GM21515 (cell line): ENCODE results near the gene PAOX.
"Not testable (repeated sequence)": the region's sequence is repeated elsewhere in the genome, so short reads cannot be mapped to it uniquely, and the experiment has no call there.

Experiments
- ATAC-seq: cut with Tn5 transposase; IDR thresholded peaks from one replicate; pipeline ENCODE4 v1.9.1; 2021; ENCODE audit not compliant: unreplicated experiment

PAOX gene

DNA sequence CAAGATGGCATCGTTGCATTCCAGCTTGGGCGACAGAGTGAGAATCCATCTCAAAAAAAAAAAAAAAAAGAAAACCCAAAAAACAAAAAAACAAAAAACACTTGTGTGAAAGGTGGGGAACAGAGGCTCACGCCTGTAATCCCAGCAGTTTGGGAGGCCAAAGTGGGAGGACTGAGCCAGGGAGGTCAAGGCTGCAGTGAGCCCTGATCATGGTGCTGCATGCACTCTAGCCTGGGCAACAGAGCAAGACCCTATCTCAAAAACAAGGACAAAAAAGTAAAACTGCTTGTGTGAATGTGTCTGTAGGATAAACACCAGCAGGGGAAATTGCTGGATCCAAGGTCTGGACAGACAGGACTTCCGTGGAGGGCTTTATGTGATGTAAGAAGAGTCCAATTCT is 4.5 kb downstream of the PAOX start:
- ATAC-seq: no peak

GRCh38 chr10:133384071-133384470 is 5.0 kb downstream of the PAOX start:
- ATAC-seq: no peak

DNA sequence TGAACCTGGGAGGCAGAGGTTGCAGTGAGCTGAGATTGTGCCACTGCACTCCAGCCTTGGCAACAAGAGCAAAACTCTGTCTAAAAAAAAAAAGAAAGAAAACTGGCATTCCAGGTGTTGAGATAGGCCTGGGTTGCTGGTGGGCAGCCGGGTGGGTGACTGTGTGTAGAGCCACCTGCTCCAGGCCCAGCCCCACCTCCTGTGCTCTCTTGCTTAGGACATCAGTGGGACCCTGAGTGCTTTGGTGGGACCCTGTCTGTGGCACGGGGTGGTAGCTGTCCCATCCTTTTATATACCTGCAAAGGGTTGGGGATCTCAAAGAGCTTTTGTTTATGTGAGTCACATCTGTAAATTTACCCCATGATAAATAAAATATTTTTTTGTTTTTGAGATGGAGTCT is 6.2 kb downstream of the PAOX start:
- no peak for ATAC-seq

DNA sequence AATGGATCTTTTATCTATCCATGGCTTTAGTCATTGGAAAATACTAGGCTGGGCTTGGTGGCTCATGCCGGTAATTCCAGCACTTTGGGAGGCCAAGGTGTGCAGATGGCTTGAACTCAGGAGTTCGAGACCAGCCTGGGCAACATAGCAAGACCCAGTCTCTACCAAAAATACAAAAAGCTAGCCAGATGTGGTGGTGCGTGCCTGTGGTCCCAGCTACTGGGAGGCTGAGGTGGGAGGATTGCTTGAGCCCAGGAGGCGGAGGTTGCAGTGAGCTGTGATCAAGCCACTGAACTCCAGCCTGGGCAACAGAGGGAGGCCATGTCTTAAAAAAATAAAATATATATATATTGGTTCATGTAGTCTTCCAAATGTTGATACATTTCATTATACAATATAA is 7.9 kb downstream of the PAOX start:
- not testable (repeated sequence) for ATAC-seq

DNA sequence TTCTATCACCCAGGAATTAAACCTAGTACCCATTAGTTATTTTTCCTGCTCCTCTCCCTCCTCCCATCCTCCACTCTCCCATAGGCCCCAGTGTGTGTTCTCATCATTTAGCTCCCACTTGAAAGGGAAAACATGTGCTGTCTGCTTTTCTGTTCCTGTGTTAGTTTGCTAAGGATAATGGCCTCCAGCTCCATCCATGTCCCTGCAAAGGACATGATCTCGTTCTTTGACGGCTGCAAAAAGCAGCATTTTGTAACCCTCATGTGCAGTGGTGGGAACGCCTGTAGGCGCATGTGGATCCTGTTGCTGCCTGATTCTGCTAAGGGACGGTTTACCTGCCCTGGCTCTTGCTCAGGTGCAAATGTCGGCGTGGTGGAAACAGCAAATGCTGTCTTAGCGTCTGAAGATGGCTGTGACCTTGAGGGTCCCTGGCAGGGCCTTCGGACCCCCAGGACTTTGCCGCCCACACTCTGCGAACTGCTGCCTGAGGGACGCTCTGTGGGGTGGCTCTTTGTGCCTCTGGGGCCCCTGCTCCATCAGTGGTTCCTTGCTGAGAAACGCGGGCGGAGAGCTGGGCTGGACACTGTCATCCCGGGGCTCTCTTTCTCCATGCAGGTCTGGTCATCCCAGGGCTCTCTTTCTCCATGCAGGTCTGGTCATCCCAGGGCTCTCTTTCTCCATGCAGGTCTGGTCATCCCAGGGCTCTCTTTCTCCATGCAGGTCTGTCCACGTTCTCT is 9.3 kb downstream of the PAOX start:
- ATAC-seq: no peak

- ATAC-seq: peak; percentile 79
Observed at GRCh38 chr10:133388973-133389818, 10.1 kb downstream of the PAOX start.

DNA sequence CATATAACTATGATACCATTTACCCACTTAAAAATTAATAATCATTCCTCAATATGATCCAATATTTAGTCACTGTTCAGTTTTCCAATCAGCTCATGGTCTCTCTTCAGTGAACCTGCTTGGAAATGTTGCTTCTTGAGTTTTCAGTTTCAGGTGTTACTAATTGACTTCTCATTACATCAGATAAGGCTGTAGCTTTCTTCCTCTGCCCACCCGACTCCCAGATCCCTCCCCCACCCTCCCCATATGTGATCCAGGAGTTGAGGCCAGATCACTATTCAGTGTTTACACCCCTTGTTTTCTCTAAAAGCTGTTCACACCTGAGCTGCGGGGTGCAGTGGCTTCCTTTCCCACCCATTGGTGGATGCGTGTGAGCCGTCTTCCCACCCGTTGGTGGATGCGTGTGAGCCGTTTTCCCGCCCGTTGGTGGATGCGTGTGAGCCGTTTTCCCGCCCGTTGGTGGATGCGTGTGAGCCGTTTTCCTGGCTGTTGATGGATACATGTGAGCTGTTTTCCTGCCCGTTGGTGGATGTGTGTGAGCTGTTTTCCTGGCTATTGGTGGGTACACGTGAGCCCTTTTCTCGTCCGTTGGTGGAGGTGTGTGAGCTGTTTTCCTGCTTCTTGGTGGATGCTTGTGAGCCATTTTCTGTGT is 11.7 kb downstream of the PAOX start:
- no peak for ATAC-seq

GRCh38 chr10:133391249-133391635 is 12.2 kb downstream of the PAOX start:
- ATAC-seq: no peak

- ATAC-seq: no peak
Observed at GRCh38 chr10:133391761-133392518, 12.9 kb downstream of the PAOX start.

DNA sequence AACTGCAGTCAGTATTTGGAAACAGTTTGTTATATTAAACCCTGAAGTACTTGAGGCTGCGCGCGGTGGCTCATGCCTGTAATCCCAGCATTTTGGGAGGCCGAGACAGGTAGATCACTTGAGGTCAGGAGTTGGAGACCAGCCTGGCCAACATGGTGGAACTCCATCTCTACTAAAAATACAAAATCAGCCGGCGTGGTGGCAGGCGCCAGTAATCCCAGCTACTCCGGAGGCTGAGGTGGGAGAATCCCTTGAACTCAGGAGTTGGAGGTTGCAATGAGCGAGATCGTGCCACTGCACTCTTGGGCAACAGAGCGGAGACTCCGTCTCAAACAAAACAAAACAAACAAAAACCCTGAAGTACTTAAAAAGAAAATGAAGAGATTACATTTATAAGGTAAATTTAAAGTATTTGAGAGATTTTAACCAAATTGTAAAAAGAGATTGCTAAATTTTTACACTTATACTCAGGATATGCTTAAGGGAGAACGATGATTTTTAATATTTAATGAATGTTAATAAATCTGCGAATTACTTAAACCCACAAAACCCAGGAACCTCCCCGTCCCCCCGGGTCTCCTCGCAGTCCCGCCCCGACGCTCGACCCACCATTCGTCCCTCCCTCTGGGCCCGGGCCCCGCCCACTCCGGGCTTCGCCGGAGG is 14.5 kb downstream of the PAOX start:
- ATAC-seq: no peak

- ATAC-seq: peak; percentile 66
Observed at GRCh38 chr10:133394064-133394663, 15.1 kb downstream of the PAOX start, which contains the start of gene MTG1. Gene MTG1 (plus strand): TSS chr10:133394157. CDS start chr10:133394221, 64 bp downstream.

- no peak for ATAC-seq
Observed at GRCh38 chr10:133394801-133395221, 15.7 kb downstream of the PAOX start.

DNA sequence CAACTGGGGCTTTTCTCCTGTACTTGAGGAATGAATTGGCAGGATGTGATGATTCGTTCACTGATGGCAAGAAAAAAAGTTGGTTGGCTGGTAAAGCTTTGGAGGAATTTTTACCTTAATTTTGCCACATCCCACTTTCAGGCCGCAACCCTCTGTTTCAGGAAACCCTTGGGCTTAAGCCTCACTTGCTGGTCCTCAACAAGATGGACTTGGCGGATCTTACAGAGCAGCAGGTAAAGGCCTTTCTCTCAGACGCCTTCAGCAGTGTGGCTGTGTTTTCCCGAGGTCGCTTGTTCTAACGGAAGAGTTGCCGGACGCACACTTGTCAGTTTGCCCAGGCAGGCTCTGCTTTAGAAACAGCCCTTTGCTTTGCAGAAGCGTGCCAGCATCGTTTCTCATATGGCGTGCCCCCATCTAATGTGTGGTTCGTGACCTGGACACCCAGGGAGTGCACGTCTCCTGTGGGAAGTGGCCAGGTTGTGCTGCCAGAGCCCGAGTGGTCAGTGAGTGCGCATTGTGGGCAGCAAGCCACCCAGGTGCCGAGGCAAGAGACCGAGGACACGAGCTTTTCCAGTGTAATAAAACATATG is 17.1 kb downstream of the PAOX start:
- no peak for ATAC-seq

DNA sequence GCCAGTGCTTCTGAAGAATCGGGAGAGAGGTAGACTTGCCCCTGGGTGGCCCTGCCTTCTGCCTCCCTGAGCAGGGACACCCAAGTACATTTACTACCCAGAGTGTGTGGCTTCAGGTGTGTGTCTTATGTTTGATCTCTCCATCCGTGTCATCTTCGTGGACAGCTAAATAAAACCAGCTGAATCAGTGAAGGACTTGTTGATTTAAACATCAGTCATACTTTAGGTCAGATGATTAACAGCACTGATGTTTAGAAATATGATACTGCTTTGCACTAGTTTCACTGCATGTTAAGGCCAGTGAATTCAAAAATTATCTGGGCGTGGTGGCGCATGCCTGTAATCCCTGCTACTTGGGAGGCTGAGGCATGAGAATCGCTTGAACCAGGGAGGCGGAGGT is 18.9 kb downstream of the PAOX start:
- no peak for ATAC-seq

- ATAC-seq: no peak
Observed at GRCh38 chr10:133399123-133399601, 20.1 kb downstream of the PAOX start.

DNA sequence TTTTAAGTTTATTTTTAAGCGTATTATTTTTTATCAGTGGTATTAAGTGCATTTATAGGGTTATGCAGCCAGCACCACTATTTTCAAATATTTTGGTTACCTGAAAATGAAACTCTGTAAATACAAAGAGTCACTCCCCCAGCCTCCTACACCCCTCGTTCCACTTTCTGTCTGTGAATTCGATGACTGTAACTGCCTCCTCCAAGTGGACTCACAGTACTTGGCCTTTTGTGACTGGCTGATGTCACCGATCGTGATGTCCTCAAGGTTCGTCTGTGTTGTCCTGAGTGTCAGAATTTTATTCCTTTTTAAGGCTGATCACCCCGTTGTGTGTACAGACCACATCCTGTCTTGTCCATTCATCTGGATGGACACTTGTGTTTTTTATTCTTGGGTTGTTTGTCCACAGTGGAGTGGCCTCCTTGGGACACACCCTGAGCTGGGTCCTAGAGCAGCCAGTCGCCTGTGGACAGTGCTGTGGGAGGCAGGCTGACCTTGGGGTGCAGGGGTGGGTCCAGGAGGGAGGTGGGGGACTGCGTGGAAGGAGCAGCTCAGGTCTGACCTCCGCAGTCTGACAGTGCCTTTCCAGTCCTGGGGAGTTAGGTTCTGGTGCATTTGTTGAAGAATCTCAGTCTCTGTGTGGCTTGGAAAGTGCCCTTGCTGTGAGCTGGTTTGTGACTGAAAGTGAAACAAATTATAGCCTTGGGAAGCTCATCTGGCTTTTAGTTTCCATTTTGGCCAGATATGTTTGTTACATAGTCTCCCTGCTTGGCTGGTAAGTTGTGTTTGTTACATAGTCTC is 21.8 kb downstream of the PAOX start:
- peak; percentile 75 for ATAC-seq

DNA sequence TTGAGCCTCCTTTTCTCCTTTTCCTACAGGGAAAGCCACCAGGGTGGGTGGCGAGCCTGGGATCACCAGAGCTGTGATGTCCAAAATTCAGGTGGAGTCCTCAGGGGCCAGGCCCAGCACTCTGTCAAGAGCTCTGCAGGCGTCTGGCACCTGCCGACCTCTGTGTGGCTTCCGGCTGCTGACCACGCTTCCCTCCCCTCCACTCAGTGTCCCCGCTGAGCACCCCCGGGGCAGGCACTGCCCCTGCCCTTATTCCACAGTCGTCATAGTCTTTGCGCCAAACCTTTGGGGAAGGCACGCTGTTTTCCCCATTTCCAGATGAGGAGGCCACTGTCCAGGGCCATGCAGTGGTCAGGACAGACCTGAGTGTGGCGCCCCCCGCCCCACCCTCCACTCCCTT is 22.4 kb downstream of the PAOX start:
- peak; percentile 4 for ATAC-seq

DNA sequence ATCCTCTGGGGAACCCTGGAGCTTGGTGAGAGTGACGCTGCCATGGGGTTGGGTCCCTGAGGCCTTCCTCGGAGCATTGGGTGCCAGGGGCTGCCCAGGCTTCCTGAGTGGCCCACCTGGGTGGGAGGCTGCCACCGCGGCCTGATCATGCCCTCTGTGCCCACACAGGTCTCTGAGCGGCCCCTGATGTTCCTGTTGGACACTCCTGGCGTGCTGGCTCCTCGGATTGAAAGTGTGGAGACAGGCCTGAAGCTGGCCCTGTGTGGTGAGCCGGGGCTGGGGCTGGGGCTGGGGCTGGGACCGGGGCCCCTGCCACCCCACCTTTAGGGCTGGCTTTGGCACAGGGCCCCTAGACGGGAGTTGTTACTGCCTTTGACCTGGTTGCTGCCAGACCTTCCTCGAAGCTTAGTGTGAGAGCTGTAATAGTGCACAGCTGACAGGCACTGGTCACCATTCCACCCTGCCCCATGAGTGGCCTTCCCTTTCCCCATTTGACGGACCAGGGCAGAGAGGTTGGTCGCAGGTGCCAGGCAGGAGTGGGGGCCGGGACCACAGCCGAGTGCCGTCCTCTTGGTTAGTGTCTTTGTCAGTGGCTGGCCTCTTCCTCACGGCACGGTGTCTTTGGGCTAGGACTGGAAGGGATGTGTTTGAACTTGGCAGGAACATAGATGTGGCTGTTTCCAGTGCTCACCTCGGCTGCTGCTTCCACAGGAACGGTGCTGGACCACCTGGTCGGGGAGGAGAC is 23.1 kb downstream of the PAOX start:
- no peak for ATAC-seq
